Sigmoid colon (tissue), 7 donors: ENCODE measurements around the gene INTS11. TPM values are rescaled to one million over a fixed set of nuclear protein-coding genes. Genes with fewer than 3 reads are reported as not detected.

ENCODE experiments used
- DNase-seq: peaks from one replicate; pipeline ENCODE4 v3.0.0-alpha.2; 2019
- H3K27ac ChIP-seq, 4 donors: fragments of 200-600 bp; sonication (generic); one replicate each; pipeline ENCODE4 v1.5.1; 2016 to 2019; ENCODE audit warnings: mild to moderate bottlenecking in 1 of 4
- H3K27me3 ChIP-seq, 3 donors: fragments of 200-600 bp; sonication (generic); one replicate each; pipeline ENCODE4 v1.5.1; 2019; ENCODE audit warnings: mild to moderate bottlenecking in 1 of 3
- H3K36me3 ChIP-seq, 4 donors: fragments of 200-600 bp; sonication (generic); one replicate each; pipeline ENCODE4 v1.5.1; 2016 to 2019
- H3K4me1 ChIP-seq, 4 donors: fragments of 200-600 bp; sonication (generic); one replicate each; pipeline ENCODE4 v1.5.1; 2017 to 2019
- H3K4me3 ChIP-seq, 4 donors: fragments of 200-600 bp; sonication (generic); one replicate each; pipeline ENCODE4 v1.5.1; 2017 to 2019; ENCODE audit warnings: mild to moderate bottlenecking in 2 of 4, moderate library complexity in 1 of 4
- H3K9me3 ChIP-seq, 4 donors: fragments of 200-600 bp in 3 of 4; sonication (generic) in 3 of 4; one replicate each; pipeline versions ENCODE4 v1.5.1 to v1.6.1; 2013 to 2019
- CTCF ChIP-seq, 4 experiments: fragments of 450-650 bp in 3 of 4; fragments of 200-600 bp in 1 of 4; IDR thresholded peaks; one replicate each; pipeline ENCODE4 v1.5.1; 2016 to 2019; ENCODE audit warnings: antibody characterized with exemption in 4 of 4, mild to moderate bottlenecking in 3 of 4, moderate library complexity in 2 of 4
- EP300 ChIP-seq, 4 donors: sonication (generic); formaldehyde crosslinking; IDR thresholded peaks; one replicate each; pipeline ENCODE4 v1.6.1; 2017; ENCODE audit warnings: antibody characterized with exemption in 4 of 4
- POLR2A ChIP-seq, 2 donors: fragments of 450-650 bp; IDR thresholded peaks; one replicate each; pipeline ENCODE4 v1.6.1; 2016; ENCODE audit warnings: antibody characterized with exemption in 2 of 2, mild to moderate bottlenecking in 2 of 2, moderate library complexity in 2 of 2
- POLR2AphosphoS5 ChIP-seq, 4 donors: sonication (generic); formaldehyde crosslinking; IDR thresholded peaks; one replicate each; pipeline ENCODE4 v1.6.1; 2017; ENCODE audit warnings: antibody characterized with exemption in 4 of 4
- WGBS, 2 donors: extraction: QIAGEN DNeasy Blood & Tissue Kit; methylation state at CpG; one replicate each; pipeline ENCODE4 v1.1.7; 2013; 5-methylcytosine and 5-hydroxymethylcytosine counted together
- intact Hi-C: fragments of 100-400 bp; cut with DNase I; formaldehyde crosslinking; loops from one replicate; pipeline ENCODE4 v1.15.1; 2023
- polyA plus RNA-seq, 3 donors: library from polyadenylated mRNA; stranded (reverse); fragments of 200-250 nt; gene quantifications; one replicate each; pipeline ENCODE4 v1.2.3, GENCODE V29; 2013
- total RNA-seq, 4 donors: library from RNA; depleted of rRNA; stranded (reverse); fragments of >200 nt; gene quantifications; one replicate each; pipeline ENCODE4 v1.1.0, GENCODE V29; 2016
- donor health status: healthy with polysubstance abuse.
- donor health status: Bipolar disorder and iron deficiency.
- donor health status: healthy.

The INTS11 gene
- total and polyA plus RNA-seq, 7 donors = 58.3 to 135 (median 87.1) TPM

DNA sequence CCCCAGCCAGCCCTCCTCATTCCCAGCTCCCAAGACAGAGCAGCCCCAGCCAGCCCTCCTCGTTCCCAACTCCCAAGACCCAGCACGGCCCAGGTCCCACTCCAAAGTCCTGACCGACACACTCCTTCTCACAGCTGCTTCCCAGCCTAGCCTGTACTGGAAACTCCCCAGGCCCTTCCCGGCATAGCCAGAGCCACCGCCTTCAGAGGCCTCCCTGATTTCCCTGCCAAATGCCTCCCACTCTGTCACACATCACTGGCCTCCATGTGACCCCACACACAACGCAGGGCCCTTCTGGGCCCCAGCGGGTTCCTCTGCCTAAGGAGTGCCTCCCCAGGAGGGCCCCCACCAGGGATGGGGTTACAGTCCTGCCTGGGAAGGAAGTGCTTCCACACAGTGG is 53.6 kb downstream of the INTS11 start:
- intact Hi-C loops = loop anchor here (5.0 kb wide), 1 partner anchor 149 kb away; no protein-coding TSS in a partner anchor
- no peak for DNase-seq
- WGBS, 2 donors = 80 to 88% methylated on average over 7 of the region's 7 CpGs
- Histone ChIP-seq H3K4me3 (no peak overlapping the region), H3K27me3 (no peaks in the 10 kb centered on the region), H3K4me1 (peaks cover 0 to 54% (median 45%) of the 10 kb centered on the region in 4 donors), H3K27ac (no peak overlapping the region), H3K9me3 (no peaks in the 10 kb centered on the region), H3K36me3 (peaks cover 0 to 17% (median 5%) of the 10 kb centered on the region in 4 donors)
- TF ChIP-seq POLR2AphosphoS5 (IDR thresholded peaks at IDR 0.05) (no peak), EP300 (IDR thresholded peaks at IDR 0.05) (no peak), POLR2A (IDR thresholded peaks at IDR 0.05) (no peak), CTCF (IDR thresholded peaks at IDR 0.05) (no peak)

- peaks cover 0 to 57% (median 44%) of the 10 kb centered on the region in 4 donors for H3K4me1 ChIP-seq
- DNase-seq = no peak
- no peak overlapping the region for H3K27ac ChIP-seq
- no peaks in the 10 kb centered on the region for H3K27me3 ChIP-seq
- no peak overlapping the region for H3K4me3 ChIP-seq
- WGBS, 2 donors = 96 to 97% methylated on average over 13 of the region's 13 CpGs
- peaks cover 0 to 37% (median 10%) of the 10 kb centered on the region in 4 donors for H3K36me3 ChIP-seq
- intact Hi-C loops = no loop called here
- H3K9me3 ChIP-seq = no peaks in the 10 kb centered on the region
- TF ChIP-seq CTCF (IDR thresholded peaks at IDR 0.05) (no peak), POLR2A (IDR thresholded peaks at IDR 0.05) (no peak)
Measured at GRCh38 chr1:1268284-1268682, 56.2 kb downstream of the INTS11 start.

DNA sequence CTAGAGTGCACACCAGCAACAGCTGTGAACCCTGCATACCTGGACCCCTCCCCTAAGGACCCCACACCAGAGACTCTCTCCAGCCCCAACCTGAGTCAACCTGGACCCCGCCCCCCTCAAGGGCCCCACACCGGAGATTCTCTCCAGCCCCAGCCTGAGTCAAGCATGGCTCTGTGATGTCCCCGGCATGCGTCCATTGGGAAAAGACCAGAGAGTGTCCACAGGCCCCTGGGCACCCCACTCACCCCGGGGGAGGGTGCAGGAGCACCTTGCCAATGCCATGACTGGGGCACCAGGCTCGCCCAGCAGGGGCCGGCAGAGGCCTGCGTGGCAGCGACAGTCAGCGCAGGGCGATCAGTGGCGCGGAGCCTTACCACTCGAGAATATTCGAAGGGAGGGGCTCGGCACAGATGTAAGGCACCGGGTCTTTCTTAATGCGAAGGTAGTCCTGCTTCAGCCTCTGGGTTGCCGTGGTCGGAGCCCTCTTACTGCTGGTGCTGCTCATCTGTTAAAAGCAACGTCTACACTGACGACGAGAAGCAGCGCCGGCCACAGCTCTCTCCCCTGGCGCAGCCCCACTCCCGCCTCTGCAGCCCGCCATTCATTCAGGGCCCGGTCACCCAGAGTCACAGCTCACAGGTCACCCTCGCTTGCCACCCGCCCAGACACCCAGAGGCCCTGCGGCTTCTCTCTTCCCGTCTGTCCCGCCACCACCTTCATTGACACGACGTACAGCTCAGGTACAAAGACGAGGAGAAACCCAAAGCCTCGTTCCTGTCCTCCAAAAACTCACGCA is 56.8 kb downstream of the INTS11 start:
- intact Hi-C loops = no loop called here
- WGBS, 2 donors = 96% methylated on average over 39 of the region's 39 CpGs
- no peak overlapping the region for H3K4me3 ChIP-seq
- peaks cover 3 to 43% (median 14%) of the 10 kb centered on the region in 4 donors for H3K36me3 ChIP-seq
- no peaks in the 10 kb centered on the region for H3K9me3 ChIP-seq
- TF ChIP-seq POLR2AphosphoS5 (IDR thresholded peaks at IDR 0.05) = no peak
- TF ChIP-seq POLR2A (IDR thresholded peaks at IDR 0.05) = no peak
- TF ChIP-seq EP300 (IDR thresholded peaks at IDR 0.05) = no peak
- no peak for TF ChIP-seq CTCF (IDR thresholded peaks at IDR 0.05)
- no peaks in the 10 kb centered on the region for H3K27me3 ChIP-seq
- H3K27ac ChIP-seq = no peak overlapping the region
- no peak for DNase-seq
- H3K4me1 ChIP-seq = peaks cover 0 to 53% (median 41%) of the 10 kb centered on the region in 4 donors

DNA sequence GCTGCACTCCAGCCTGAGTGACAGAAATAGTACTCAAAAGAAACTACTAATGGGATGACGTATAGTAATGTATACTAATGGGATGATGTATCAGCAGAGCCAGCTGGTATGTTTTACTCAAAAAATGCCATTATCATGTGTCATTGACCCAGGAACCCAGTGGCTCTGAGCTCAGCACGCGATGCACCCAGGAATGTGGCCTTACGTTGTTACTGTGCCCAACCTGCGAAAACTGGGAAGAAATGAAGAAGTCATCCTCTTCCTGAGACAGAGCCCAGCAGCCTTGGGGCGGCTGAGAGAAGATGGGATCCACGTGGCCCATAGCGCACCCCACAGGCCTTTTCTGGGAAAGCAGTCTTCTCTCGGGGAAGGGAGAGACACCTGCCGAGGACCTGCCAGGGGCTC is 59.6 kb downstream of the INTS11 start:
- peaks cover 10 to 71% (median 32%) of the 10 kb centered on the region in 4 donors for H3K36me3 ChIP-seq
- H3K27ac ChIP-seq = peak overlapping the region in 3 of 4 donors; percentile 15 to 56 (median 53)
- 82 to 83% methylated on average over 10 of the region's 10 CpGs for WGBS, 2 donors
- H3K4me3 ChIP-seq = no peak overlapping the region
- no peak for DNase-seq
- TF ChIP-seq POLR2AphosphoS5 (IDR thresholded peaks at IDR 0.05) (no peak), EP300 (IDR thresholded peaks at IDR 0.05) (no peak), POLR2A (IDR thresholded peaks at IDR 0.05) (no peak), CTCF (IDR thresholded peaks at IDR 0.05) (no peak)
- H3K27me3 ChIP-seq = no peaks in the 10 kb centered on the region
- intact Hi-C loops = no loop called here
- peaks cover 0 to 24% (median 13%) of the 10 kb centered on the region in 4 donors for H3K4me1 ChIP-seq
- no peaks in the 10 kb centered on the region for H3K9me3 ChIP-seq
